ENCODE measurements around the gene CD93.

CD93 gene

DNA sequence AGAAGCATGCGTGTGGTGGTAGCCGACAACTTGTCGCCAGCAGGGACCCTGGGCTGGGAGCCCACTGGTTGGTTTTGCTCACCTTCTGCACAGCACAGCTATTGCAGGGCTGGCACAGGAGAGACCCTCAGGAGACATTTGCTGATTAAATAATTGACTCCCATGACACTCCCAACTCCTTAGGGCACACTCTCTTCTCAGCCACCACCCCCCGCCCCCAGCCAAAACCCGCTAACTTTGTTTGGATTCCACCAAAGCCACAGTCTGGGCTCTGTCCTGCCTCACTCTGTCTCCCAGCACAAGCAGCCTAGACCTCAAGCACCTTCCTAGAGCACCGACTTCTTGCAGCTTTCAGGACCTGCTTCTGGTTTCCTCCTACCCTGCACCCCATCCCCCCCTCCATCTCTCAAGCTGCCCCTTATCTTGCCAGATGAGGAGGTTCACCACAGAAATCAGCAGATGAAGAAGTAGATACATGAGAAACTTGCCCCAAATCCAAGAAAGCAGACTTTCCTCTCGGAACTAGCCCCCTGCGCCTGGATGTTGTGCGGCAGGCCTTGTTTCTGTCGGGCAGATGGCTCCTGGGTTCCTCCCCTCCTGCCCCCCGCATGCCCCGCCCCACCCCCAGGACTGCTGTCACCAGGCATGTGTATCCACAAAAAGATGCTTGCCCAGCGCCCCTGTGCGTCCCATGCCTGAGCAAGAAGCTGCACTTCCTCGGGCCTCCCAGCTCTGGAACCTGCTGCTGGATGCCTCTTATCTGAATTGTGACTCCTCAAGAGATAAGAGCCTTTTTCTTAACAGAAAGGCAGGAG, 35.0 kb upstream of the CD93 start:
- no peak for DNase-seq

DNA sequence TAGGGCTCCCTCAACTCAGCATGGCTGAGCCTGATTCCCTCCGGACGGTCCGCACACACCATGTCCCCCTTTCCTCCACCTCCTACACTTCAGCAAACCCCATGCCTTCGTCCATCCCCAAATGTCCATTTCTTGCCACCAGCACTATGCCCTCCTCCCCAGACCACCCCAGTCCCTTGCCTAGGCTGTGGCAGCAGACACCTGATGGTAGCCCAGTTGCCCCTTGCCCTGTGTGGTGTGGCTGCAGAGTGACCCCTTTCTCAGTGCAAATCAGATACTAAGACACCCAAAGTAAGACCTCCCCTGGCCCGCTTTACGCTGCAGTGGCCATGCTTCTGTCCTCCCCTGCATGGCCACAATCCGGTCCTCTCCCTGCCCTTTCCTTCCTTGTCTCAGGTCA, 34.1 kb upstream of the CD93 start:
- DNase-seq: no peak

DNA sequence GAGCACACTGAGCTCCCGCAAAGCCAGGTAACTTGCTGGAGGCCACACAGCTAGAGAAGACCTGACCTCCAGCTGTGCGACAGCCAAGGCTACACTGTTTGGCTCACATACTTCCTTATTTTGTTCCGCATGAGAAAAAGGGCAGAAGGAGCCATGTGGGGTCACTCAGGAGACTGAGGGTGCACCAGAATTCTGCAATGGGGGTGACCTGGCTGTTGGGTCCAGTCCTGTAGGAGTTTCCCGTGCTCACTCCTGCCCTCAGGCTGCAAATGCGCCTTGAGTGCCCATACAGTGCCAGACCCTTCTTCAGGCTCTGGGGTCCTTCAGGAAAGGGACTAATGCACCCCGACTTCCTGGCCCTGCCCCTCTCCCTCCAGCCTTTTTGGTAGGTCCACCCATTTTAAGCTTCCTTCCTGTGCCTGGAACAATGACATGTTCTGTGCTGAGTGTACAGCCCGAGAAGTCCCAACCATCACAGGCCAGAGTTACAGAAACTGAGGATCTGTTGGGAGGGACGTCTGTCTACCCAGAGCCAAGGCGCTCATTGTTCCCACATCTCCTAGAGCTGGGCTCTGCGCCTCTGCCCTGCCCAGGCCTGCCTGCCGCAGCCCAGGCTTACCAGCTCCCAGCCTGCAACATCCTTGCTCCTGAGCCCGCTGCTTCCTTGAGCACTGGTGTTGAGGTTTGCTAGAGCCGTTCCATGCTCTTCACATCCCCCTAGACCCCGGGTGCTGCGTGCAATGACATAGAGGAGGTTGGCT, 33.5 kb upstream of the CD93 start:
- no peak for DNase-seq

DNA sequence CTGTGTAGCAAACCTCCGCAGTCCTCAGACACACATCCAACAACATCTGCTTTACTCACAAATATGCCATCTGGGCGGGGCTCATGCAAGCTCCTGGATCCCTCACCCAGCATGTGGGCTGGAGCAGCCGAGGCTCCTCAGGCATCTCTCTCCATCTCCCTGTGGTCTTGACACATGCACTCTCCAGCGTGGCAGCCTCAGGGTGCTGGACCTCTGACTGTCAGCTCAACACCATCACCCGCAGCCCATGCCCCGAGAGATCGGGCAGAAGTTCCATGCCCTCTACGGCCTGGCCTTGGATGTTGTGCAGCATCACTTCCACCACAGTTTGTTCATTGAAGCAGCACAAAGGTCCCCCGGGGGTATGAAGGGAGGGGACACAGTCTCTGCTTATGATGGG, 32.6 kb upstream of the CD93 start:
- no peak for DNase-seq

DNA sequence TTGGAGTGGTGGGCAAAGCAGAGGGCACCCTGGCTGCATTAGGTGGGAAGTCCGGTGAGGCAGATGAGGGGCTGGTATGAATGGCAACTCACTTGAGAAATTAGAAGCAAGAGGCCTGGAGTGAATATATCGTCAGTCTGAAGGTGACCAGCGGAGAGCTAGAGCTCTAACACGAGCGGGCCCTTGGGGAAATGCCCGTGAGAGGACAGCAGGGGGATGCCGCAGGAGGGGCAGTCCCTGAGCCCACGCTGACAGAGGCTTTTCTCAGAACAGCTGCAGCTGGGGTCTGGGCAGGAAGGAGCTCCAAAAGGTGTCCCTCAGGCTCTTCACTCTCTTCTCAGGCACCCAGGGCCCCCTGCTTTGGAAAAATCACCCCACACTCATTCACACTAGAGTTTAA, 32.0 kb upstream of the CD93 start:
- DNase-seq: no peak

DNA sequence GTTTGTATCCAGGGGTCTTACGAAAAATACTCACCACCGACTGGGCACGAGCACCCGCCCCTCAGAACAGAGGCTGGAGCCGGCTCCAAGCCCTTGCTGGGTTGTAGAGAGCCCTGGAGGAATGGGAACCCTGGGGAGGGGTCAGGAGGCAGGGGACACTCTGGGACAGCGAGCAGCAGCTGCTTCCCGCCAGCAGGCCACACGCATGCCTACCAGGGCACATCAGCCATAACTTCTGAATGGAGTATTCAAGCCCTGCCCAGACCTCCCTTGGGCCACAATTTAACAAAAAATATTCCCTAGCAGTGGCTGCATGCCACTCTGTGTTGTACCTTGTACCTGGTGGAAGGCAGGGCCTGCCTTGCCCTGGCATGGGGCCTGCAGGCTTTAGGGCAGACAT, 31.6 kb upstream of the CD93 start:
- no peak for DNase-seq

DNA sequence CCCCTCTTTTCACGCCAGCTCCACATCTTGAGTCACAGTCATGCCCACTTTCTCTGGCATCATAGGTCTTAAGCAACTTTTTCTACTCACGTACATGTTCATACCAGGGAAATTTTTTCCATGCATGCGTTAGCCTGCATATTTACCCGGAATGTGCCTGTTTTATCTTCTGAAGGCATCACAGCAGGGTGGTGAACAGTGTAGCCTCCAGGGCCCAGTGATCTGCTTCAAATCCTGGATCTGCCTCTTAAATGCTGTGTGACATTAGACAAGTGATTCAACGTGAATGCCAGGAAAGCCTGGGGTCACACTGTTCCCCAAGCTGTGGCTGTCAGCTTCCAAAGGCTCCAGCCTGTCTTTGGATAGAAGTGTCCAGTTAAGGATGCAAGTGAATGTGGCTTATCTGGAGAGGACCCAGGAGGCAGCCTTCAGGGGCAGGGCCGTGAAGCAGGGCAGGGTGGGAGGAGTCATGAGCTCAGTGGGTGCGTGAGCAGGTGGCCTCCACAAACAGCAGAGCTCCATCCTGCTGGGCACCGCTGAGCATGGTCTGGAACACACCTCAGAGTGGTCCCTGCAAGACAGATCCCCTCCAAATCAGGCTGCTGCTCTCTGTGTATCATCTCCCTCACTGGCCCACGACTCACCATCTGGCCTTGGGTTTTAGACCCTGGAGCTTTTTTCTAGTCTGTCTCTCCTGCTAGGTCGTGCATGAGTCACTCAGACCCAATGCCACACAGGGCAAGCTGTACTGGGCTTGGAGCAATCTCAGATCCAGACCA, 30.4 kb upstream of the CD93 start:
- DNase-seq: no peak

DNA sequence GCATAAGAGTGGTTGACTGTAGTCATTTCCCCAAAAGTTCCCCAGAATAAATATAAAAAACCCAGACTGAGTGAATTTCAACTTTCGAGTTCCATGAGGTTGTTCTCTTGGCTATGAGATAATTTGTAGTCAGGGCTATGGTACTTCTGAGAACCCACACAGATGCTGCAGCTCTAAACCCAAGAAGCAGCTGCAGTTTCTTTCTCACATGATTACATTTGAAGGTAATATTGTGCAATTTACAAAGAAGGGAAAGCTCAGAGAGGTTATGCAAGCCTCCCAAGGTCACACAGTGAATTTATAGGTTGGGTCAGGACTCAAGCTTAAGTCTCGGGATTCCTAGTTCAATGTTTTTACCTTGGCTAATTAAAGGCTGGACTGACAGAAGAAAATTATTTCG, 29.7 kb upstream of the CD93 start:
- peak; percentile 6 for DNase-seq

DNA sequence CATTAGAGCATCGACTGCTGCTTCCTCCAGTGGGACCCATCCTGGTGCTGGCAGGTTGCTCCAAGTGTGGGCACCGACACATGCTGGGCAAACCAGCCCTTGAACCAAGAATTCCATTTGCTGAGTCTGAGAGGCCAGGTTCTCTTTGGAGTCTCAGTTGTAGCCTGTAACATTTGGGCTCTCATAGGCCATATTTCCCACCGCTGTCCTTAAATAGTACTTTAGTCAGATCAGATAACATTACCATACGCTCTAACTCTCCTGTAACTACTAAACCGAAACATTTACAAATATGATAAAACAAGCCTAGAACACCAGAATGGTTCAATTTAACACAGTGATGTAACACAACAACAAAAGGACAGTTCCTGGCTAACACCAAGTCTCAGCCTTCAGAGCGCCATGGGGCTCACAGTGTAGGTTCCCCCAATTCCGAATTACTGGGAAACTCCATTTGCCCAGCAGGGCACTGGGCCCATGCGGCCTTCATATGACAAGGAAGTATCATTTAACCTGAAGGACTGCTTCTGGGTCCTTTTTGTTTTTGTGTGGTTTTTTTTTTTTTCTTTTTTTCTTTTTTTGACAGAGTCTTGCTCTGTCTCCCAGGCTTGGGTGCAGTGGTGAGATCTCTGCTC, 28.4 kb upstream of the CD93 start:
- no peak for DNase-seq

DNA sequence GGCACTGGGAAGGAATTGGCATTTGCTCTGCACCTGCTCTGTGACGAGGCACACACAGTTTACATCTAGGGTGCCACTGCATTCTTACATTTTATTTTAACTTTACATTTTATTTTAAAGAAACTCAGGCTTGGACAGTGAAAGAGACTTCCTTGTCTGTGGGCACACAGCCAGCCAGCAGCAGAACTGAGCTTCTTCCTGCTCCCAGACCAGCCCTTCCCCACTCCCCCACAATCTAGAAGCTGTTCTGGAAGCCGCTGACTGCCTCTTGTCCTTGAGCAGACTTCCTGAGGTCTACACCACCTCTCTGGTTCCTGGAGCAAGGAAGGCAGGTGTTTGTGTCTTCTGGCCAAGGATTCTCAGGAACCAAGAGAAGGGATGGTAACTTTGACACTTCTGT, 27.9 kb upstream of the CD93 start:
- DNase-seq: no peak

DNA sequence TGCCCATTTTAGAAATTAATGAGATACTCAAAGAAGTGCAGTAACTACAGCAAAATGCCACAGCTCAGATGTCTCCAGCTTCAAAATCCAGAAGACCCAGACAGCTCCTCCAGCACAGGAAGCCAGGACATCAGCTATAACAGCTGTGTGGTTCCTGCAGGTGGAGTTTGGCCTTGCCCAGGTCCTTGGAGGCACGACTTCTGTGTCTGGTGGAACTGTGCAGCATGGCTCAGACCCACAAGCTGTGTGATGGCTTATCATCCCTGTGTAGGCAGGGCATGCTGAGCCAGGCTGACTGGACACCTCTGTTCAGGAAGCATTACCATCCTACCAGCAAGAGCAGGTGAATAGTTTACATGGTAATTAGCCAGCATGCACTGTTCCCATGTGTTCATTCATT, 26.5 kb upstream of the CD93 start:
- DNase-seq: no peak

DNA sequence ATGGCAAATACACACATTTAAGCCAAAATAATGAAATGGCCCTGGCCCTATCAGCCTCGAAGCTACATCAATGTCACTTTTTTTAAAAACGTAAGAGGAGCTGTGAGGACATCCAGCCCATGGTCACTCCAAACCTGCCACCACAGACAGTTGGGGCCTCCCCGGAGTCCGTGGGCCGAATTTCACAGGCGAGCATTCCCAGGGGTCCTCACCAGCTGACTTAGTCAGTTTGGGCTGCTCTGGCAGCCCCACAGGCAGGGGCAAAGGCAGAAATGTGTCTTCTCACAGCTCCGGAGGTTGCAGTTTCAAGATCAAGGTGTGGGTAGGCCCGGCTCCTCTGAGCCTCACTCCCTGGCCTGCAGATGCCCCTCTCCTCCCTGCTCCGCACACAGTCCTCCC, 25.8 kb upstream of the CD93 start:
- no peak for DNase-seq

DNA sequence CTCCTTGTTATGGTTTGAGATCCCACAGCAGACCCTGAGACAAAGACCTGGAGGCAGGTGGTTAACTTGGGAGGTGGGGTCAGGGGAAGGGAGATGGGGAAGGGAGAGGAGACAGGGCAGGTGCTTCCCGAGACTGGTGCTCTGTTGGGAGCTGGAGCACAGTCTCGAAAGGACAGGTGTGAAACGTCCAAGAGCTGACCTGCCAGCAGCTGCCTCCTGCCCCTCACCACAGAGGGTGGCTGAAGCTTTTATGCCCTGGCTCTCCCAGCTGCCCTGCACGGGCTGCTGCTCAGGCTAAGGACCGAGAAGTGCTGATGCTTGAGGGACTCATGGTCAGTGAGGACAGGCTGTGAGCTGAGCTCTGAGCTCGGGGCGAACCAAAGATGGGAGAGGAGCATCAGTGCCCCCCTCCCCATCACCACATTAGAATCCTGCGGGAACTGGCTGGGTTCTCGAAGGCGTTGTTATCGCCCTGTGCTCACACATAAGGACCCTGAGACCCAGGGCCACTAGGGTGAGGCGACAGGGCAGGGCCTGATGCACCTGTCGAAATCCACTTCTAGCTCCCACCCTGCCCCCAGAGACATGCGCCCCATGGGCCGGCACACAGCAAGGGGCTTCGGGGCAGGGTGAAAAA, 25.3 kb upstream of the CD93 start:
- DNase-seq: no peak

DNA sequence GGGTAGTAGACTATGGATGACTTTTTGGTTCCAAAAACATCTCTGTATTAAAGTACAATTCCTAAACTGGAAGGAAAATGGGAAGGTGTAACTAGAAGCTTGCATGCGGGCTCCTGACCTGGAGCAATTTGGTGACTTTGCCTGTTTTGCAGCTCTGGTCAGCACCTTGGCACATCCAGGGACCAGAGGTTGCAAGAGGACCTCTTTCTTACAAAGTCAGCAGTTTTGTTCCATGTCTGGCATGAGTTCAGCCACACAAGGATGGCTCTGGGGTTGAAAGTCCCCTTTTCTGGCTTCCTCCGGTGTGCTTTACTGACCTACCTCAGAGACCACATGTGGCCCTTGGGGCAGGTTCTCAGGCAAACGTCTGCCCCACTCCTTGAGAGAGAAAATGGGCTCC, 22.7 kb upstream of the CD93 start:
- no peak for DNase-seq

DNA sequence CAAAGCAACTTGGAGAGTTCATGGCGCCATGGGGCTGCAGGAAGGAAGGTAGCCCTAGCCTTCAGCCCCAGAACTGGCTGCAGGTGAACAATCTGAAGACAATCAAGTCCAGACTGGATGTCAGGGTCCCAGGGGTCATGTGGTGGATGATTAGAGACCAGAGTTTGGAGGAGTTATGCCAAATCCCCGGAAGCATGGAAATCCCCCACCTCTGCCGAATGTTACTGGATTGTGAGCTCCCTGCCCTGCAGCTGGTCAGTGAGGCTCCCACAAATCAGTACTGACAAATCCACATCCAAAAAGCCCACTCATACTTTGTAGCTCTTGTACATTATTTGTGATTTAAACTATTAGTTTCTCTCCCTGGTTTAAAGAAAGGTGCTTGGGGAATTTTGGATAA, 21.3 kb upstream of the CD93 start:
- DNase-seq: no peak

DNA sequence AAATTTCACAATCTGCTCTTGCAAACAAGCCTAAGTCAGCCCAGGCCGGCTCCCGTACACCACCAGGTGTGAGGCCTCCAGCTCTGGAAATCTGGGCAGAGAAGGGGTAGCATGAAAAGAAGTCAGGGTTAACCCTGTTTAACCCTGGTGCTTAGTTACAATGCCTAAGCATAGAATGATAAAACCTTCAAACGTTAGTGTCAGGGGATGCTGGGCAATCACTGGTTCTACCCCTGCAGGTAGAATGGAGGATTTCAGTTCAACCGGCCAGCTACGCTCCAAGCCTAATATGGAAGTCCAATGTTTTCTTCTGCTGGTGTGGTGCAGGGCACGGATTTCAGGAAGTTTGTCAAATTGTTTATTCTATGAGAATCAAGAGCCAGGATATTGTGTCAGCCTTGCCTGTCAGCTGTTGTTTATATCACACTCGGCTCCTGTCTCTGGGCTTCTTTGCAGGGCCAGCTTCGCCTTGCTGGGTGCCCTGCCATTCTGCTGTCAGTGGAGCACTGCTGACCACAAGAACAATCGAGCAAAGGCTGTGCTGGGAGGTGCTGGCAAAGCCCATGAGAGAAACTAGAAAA, 20.2 kb upstream of the CD93 start:
- DNase-seq: no peak

DNA sequence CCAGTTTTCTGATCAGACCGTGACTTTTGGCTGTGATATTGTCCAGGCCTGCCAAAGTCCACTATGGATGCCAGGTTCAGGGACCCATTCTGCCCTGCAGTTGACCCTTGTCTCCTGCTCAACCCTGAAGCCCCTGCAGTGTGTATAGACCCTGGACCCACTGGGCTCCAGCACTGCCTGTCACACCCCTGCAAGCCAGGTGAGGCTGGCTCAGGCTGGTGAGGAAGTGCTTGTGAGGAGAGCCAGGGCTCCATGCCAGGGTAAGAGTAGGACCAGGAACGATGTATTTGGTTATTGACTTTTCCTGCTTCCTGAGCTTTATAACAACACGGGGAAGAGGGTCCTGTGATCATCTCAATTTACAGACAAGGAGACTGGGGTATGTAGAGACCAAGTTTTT, 19.1 kb upstream of the CD93 start:
- DNase-seq: no peak

DNA sequence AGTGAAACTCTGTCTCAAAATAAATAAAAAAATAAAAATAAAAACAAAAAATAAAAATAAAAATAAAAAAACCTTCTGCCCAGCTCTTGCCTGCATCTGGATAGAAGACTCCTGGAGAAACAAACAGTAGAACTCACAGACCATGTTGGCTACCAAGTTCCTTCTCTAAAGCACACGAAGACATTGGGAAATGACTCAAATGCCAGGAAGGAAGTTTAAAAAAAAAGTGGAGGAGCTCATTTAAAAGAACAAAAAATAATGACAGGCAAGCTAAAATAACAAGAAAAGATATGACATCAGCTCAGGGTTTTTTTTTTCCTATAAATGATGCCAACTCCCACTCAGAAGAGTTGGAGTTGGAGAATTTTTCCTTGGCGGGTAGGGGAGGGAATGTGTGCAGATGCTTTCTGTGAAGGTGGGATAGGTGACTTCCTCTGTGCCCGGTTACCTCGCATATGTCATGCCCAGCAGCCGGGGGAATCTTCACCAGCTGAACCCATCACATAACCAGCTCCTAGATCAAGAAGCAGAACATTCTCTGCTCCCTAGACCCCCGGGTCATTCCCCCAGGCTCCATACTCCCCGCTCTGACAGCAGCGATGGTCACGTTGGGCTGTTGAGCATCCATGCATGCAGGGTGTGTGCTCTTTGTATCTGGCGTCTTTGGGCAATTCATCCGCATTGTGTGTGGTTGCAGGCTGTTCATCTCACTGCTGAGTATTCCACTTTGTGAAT, 17.3 kb upstream of the CD93 start:
- DNase-seq: no peak

DNA sequence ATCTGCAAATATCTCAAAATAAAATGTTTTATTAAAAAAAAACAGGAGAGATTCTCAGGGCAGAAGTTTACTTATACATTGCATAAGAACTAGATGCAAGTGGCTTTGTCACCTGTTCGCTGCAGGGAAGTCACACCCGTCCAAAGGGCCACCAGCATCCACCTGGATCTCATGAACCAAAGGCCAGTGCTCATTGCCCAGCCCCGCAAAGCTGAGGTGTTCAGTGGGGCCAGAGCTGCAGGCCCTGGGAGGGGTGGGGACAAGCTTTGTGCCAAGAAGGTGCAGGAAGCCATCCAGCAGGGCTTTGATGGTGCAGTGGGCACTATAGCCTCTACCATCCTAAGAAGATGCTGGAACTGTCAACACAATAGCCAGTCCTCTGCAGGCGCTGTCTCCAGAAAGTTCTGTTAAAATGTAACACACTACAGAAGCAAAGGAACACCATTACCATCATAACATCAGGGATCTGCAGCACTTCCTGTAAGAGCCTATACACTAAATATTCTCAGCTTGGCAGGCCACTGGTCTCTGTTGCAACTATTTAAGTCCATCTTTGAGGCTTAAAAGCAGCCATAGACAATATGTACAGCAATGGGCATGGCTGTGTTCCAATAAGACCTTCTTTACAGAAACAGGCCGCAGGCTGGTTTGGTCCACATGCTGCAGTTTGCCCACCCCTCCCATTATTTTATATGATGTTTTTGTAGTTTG, 15.7 kb upstream of the CD93 start:
- no peak for DNase-seq

DNA sequence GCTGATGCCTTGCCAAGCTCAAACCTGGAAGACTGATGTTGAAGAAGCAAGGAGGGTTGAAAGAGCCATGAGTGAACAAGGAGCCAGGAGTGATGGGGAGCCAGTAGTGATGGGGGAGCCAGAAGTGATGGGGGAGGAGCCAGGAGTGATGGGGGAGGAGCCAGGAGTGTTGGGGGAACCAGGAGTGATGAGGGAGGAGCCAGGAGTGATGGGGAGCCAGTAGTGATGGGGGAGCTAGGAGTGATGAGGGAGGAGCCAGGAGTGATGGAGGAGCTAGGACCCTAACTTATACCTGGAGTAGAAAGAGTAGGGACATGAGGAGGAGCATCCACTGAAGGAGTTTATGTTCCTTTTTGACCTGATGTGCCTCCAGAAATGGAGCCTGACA, 14.6 kb upstream of the CD93 start:
- no peak for DNase-seq

Data from CD4-positive, alpha-beta T cell treated with Interleukin-21 for 1 hour (primary cell).